A673 (cell line): ENCODE data around the gene BLVRA.

Experiments used
- EZH2 ChIP-seq: fragments of 200-600 bp; sonication (generic); IDR thresholded peaks from 2 replicates; pipeline ENCODE4 v1.6.1; 2017; ENCODE audit warnings: borderline replicate concordance, low read depth, mild to moderate bottlenecking, mixed read lengths, antibody characterized with exemption, low read length; ENCODE audit not compliant: poor library complexity, severe bottlenecking
- TF ChIP-seq, protein P1 (sequence below): fragments of 300-800, 200-600 bp; sonication (generic); conservative IDR thresholded peaks from 2 replicates; pipeline ENCODE4 v1.5.1; 2017; ENCODE audit warnings: low read depth, mild to moderate bottlenecking, antibody characterized with exemption, low read length, moderate library complexity, mixed read lengths

DNA sequence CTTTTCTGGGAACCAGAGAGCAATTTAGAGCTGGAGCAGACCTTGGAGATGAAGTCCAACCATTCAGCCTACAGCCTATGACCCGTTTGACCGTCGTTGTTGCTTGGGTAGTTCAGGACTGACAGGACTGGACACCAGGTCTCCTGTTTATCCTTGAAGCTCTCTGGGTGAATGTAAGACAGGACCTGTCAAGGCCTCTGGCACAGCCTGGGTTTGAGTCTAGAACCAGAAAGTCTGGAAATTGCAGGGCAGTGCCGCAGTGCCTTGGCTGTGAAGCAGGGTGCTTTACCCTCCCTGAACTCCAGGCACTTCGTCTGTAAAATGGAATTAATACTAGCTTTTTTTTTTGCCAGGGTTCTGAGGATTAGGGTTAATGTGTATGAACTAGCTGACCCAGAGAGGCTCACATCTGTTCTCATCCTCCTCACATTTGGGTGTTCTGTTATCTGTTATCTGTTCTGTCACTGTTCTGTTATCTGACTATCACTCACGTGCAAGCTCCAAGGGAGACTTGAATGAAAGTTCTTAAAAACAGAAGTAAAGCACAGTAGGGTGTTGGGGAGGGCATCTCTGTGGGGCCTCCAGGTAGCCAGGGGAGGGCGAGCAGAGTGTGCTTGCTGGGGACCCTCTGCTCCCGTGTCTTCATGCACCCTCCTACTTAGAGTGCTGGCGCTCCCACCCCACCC lies 9.9 kb downstream of the BLVRA start:
- TF ChIP-seq, protein P1, sequence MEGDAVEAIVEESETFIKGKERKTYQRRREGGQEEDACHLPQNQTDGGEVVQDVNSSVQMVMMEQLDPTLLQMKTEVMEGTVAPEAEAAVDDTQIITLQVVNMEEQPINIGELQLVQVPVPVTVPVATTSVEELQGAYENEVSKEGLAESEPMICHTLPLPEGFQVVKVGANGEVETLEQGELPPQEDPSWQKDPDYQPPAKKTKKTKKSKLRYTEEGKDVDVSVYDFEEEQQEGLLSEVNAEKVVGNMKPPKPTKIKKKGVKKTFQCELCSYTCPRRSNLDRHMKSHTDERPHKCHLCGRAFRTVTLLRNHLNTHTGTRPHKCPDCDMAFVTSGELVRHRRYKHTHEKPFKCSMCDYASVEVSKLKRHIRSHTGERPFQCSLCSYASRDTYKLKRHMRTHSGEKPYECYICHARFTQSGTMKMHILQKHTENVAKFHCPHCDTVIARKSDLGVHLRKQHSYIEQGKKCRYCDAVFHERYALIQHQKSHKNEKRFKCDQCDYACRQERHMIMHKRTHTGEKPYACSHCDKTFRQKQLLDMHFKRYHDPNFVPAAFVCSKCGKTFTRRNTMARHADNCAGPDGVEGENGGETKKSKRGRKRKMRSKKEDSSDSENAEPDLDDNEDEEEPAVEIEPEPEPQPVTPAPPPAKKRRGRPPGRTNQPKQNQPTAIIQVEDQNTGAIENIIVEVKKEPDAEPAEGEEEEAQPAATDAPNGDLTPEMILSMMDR, result no peak
- no peak for TF ChIP-seq EZH2
